Type B pancreatic cell (in vitro differentiated cells): ENCODE measurements around the gene RHPN2. TPM values are rescaled to one million over a fixed set of nuclear protein-coding genes. Genes with fewer than 3 reads are reported as not detected.
A peak's percentile ranks its signal among the peaks of the same experiment; 100 is the strongest.
"Not testable (repeated sequence)": the region's sequence is repeated elsewhere in the genome, so short reads cannot be mapped to it uniquely, and the experiment has no call there.

Experiments used
- DNase-seq: peaks from one replicate; pipeline ENCODE4 v3.0.0; 2021; ENCODE audit warnings: mixed read lengths; ENCODE audit not compliant: unreplicated experiment; ENCODE audit errors: extremely low spot score
- H3K27ac Mint-ChIP-seq: 2 replicates; pipeline ENCODE4 v1.8.0; 2021; ENCODE audit warnings: mild to moderate bottlenecking, mixed read lengths
- H3K27me3 Mint-ChIP-seq: 2 replicates; pipeline ENCODE4 v1.8.0; 2021; ENCODE audit warnings: mixed read lengths
- H3K36me3 Mint-ChIP-seq: 2 replicates; pipeline ENCODE4 v1.8.0; 2021; ENCODE audit warnings: mixed read lengths
- H3K4me1 Mint-ChIP-seq: one replicate; pipeline ENCODE4 v1.8.0; 2021; ENCODE audit warnings: mixed read lengths; ENCODE audit not compliant: unreplicated experiment
- H3K4me3 Mint-ChIP-seq: 2 replicates; pipeline ENCODE4 v1.8.0; 2021; ENCODE audit warnings: mild to moderate bottlenecking, mixed read lengths
- H3K9me3 Mint-ChIP-seq: 2 replicates; pipeline ENCODE4 v1.8.0; 2021; ENCODE audit warnings: mixed read lengths
- total RNA-seq: library from RNA; stranded (reverse); gene quantifications from 2 replicates; pipeline ENCODE4 v1.2.1, GENCODE V29; 2021; ENCODE audit warnings: low replicate concordance
- TF ChIP-seq, protein P1 (sequence below): fragments of 200-600 bp; sonication (generic); conservative IDR thresholded peaks from 2 replicates; pipeline ENCODE4 v1.5.0; 2021; ENCODE audit warnings: antibody characterized with exemption, mild to moderate bottlenecking

The RHPN2 gene
- total RNA-seq, 1 donor from 2014 or later = 31.6 TPM

DNA sequence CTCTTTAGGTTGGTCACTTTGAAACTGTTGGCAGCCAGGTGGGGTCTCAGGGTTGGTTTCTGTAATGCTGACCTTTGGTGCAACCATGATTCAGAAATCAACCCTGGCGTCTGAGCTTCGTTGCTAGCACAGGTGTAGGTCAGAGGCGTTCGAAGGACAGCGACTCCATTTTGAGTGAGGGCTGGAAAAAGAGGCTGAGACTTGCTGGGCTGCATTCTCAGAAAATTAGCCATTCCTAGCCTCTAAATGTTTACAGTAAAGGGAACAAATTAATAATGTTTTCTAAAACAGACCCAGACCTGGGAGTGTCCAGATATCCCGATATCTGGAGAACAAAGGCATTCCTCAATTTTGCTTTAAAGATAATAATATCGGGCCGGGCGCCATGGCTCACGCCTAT, 29.2 kb downstream of the RHPN2 start:
- H3K27ac Mint-ChIP-seq = peak overlapping the region; percentile 82
- TF ChIP-seq, protein P1, sequence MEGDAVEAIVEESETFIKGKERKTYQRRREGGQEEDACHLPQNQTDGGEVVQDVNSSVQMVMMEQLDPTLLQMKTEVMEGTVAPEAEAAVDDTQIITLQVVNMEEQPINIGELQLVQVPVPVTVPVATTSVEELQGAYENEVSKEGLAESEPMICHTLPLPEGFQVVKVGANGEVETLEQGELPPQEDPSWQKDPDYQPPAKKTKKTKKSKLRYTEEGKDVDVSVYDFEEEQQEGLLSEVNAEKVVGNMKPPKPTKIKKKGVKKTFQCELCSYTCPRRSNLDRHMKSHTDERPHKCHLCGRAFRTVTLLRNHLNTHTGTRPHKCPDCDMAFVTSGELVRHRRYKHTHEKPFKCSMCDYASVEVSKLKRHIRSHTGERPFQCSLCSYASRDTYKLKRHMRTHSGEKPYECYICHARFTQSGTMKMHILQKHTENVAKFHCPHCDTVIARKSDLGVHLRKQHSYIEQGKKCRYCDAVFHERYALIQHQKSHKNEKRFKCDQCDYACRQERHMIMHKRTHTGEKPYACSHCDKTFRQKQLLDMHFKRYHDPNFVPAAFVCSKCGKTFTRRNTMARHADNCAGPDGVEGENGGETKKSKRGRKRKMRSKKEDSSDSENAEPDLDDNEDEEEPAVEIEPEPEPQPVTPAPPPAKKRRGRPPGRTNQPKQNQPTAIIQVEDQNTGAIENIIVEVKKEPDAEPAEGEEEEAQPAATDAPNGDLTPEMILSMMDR = no peak
- H3K36me3 Mint-ChIP-seq = peaks cover 12% of the 10 kb centered on the region
- H3K4me1 Mint-ChIP-seq = peaks cover 11% of the 10 kb centered on the region
- H3K4me3 Mint-ChIP-seq = no peak overlapping the region
- H3K9me3 Mint-ChIP-seq = no peaks in the 10 kb centered on the region
- no peak for DNase-seq
- no peaks in the 10 kb centered on the region for H3K27me3 Mint-ChIP-seq

DNA sequence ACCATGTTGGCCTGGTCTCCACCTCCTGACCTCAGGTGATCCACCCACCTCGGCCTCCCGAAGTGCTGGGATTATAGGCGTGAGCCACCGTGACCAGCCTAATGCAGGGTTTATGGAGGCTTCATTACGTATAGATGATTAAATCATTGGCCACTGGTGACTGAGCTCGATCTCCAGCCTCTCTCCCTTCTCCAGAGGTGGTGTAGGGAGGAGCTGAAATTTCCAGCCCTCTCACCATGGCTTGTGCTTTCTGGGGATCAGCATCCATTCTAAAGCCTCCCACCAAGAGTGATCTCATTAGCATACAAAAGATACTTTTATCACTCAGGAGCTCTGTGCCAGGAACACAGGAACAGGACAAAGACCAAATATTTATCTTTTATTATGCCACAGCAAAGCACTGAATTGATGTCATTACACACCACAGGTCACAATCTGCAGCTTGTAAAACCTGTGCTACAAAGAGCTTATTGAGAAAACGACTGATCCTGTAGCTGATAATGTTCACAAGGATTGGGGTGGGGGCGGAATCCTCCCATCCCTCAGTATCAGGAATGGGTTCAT, 32.4 kb downstream of the RHPN2 start:
- Mint-ChIP-seq H3K4me3 (no peak overlapping the region), H3K9me3 (peaks cover 3% of the 10 kb centered on the region), H3K27me3 (no peaks in the 10 kb centered on the region), H3K4me1 (peaks cover 2% of the 10 kb centered on the region), H3K27ac (peak overlapping the region; percentile 85), H3K36me3 (peaks cover 8% of the 10 kb centered on the region)
- TF ChIP-seq, protein P1 = no peak
- no peak for DNase-seq

DNA sequence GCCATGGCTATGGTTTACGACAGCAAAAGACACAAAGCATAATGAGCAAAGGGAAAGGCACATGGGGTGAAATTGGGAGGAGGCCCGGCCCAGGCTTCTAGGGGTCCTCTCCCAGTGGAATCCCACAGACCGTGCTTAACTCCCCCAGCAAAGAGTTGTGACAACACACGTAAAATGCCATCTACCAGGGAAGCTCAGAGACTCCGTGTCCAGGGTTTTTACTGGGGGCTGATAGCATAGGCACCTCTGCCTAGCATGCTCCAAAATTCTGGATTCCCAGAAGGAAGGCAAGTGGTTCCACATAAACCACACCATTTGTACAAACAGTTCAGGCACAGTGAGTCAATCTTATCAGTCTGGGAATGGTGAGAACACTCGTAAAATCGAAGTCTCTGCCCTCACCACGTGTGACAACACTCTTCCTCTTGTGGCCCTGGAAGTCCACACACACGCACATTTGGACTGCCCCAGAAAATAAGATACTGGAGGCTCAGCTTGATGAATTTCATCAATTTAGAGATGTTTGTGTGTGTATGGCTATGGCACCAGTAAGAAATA, 34.9 kb downstream of the RHPN2 start:
- no peak for DNase-seq
- Mint-ChIP-seq H3K36me3 (peaks cover 8% of the 10 kb centered on the region), H3K27me3 (no peaks in the 10 kb centered on the region), H3K4me1 (no peaks in the 10 kb centered on the region), H3K27ac (no peak overlapping the region), H3K9me3 (peaks cover 3% of the 10 kb centered on the region), H3K4me3 (no peak overlapping the region)
- TF ChIP-seq, protein P1 = no peak

DNA sequence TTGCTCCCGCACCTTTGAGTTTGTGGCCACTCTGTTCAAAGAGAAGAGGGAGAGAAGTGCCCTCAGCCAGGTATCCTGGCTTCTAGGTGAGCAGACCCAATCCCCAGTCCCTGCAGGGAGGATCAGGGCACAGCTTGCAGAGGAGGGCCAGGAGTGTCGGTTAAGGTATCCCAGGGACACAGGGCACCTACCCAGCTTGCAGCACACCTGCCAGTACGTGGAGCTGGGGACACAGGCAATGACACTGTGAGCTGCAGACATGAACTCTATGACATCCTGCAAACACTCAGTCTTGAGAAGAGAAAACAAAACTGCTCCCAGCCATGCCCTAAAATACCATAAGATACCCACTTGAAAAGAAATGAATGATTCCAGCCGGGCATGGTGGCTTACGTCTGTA, 38.1 kb downstream of the RHPN2 start:
- H3K27me3 Mint-ChIP-seq, H3K4me3 Mint-ChIP-seq, H3K4me1 Mint-ChIP-seq, DNase-seq, H3K36me3 Mint-ChIP-seq, H3K9me3 Mint-ChIP-seq: not testable (repeated sequence)
- peak overlapping the region; percentile 64 for H3K27ac Mint-ChIP-seq

DNA sequence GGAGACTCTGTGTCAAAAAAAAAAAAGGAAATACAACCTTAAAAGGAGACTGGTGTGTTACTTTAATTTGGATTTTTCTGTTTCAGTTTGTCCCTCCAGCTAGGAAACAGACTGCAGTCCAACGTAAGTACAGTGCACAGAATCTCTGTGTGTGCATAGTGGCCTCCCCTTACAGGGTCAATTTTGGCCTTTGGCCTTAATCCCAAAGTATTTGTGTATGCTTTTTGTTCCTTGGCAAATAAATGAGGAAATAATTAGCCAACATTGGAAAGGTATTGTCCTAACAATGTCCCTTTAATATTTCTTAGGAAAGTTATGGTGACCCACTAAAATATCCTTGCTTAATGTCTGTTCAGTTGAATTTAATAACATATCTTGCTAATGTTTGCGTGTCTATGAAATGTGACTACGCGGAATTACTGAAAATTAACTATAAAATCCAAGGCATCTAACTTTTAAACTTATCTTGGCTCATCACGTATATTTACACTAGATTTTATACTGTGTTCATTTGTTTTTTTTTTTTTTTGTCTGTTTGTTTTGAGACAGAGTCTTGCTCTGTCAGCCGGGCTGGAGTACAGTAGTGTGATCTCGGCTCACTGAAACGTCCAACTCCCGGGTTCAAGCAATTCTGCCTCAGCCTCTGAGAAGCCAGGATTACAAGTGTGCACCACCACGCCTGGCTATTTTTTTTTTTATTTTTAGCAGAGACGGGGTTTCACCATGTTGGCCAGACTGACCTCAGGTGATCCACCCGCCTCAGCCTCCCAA, 39.0 kb downstream of the RHPN2 start:
- H3K27me3 Mint-ChIP-seq, H3K27ac Mint-ChIP-seq, H3K9me3 Mint-ChIP-seq, H3K4me1 Mint-ChIP-seq, H3K4me3 Mint-ChIP-seq, H3K36me3 Mint-ChIP-seq, DNase-seq: not testable (repeated sequence)

DNA sequence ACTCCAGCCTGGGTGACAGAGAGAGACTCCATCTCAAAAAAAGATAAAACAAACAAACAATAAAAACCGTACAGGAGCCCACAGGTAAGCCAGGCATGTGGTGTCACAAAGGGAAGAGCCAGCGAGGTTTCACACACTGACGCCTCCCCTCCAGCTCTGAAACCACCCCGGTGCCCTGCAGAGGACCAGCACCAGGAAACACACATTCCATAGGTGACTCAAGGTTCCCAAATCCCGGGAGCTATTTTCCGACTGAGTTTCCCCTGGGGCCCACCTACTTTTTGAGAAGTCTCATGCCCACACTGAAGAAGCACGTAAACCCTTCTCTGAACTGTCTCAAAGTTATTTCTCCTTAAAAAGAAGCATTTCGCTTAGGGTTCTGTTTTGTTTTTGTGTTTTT, 40.3 kb downstream of the RHPN2 start:
- H3K27me3 Mint-ChIP-seq = no peaks in the 10 kb centered on the region

More for the DNA sequence above, 40.3 kb downstream of the RHPN2 start:
- Mint-ChIP-seq H3K36me3 (peaks cover 3% of the 10 kb centered on the region), H3K4me3 (no peak overlapping the region), H3K9me3 (peaks cover 3% of the 10 kb centered on the region), H3K27ac (no peak overlapping the region), H3K4me1 (no peaks in the 10 kb centered on the region)
- DNase-seq = no peak
- TF ChIP-seq, protein P1 = no peak
